Limb (tissue), 2 donors: ENCODE results near the gene DDB1.

Experiments
- DNase-seq, 2 donors: peaks; one replicate each; pipeline ENCODE4 v3.0.0-alpha.2; 2016; ENCODE audit errors: extremely low spot score in 2 of 2

DDB1 gene

GRCh38 chr11:61332797-61333549, at the start of gene DDB1, which contains the start of gene TKFC:
Gene DDB1, minus strand, starts transcription at chr11:61333105. Its CDS starts 137 bp downstream, at chr11:61332968.
Gene TKFC, plus strand, starts transcription at chr11:61333228. Its CDS starts 1,501 bp downstream, at chr11:61334729.
- peak; percentile 93 to 98 for DNase-seq

- DNase-seq: no peak
Measured at GRCh38 chr11:61380884-61381283, 48.0 kb upstream of the DDB1 start.

- no peak for DNase-seq
Measured at GRCh38 chr11:61378713-61379313, 45.9 kb upstream of the DDB1 start.

- no peak for DNase-seq
Measured at GRCh38 chr11:61377461-61378160, 44.7 kb upstream of the DDB1 start.

GRCh38 chr11:61375761-61376108, 42.8 kb upstream of the DDB1 start:
- no peak for DNase-seq

GRCh38 chr11:61372659-61373420, 39.9 kb upstream of the DDB1 start:
- no peak for DNase-seq

- DNase-seq: no peak
Measured at GRCh38 chr11:61370349-61371005, 37.6 kb upstream of the DDB1 start.

- DNase-seq: no peak
Measured at GRCh38 chr11:61369372-61370348, 36.8 kb upstream of the DDB1 start.

GRCh38 chr11:61368646-61369045, 35.7 kb upstream of the DDB1 start:
- DNase-seq: no peak

GRCh38 chr11:61367406-61367805, 34.5 kb upstream of the DDB1 start:
- DNase-seq: no peak

GRCh38 chr11:61364012-61364675, 31.2 kb upstream of the DDB1 start:
- DNase-seq: no peak

GRCh38 chr11:61362542-61362875, 29.6 kb upstream of the DDB1 start:
- no peak for DNase-seq

- DNase-seq: peak; percentile 92 to 95
Measured at GRCh38 chr11:61361741-61362541, 29.0 kb upstream of the DDB1 start, which contains the start of the genes CYB561A3 and TMEM138. Gene CYB561A3, minus strand, starts transcription at chr11:61361882. Its CDS starts 5,169 bp downstream, at chr11:61356713. Gene TMEM138, plus strand, starts transcription at chr11:61362374. Its CDS starts 2,017 bp downstream, at chr11:61364391.

- no peak for DNase-seq
Measured at GRCh38 chr11:61361237-61361740, 28.4 kb upstream of the DDB1 start.

GRCh38 chr11:61359516-61359915, 26.6 kb upstream of the DDB1 start:
- DNase-seq: no peak

- DNase-seq: no peak
Measured at GRCh38 chr11:61358566-61358965, 25.7 kb upstream of the DDB1 start.

GRCh38 chr11:61357894-61358239, 25.0 kb upstream of the DDB1 start:
- DNase-seq: no peak

GRCh38 chr11:61357233-61357893, 24.5 kb upstream of the DDB1 start:
- no peak for DNase-seq
